RKO (cell line): Measurements from ENCODE around the gene SMIM14.

Experiments
- DNase-seq: peaks from one replicate; pipeline ENCODE4 v3.0.0-alpha.2; 2016; ENCODE audit warnings: low spot score

Gene SMIM14

DNA sequence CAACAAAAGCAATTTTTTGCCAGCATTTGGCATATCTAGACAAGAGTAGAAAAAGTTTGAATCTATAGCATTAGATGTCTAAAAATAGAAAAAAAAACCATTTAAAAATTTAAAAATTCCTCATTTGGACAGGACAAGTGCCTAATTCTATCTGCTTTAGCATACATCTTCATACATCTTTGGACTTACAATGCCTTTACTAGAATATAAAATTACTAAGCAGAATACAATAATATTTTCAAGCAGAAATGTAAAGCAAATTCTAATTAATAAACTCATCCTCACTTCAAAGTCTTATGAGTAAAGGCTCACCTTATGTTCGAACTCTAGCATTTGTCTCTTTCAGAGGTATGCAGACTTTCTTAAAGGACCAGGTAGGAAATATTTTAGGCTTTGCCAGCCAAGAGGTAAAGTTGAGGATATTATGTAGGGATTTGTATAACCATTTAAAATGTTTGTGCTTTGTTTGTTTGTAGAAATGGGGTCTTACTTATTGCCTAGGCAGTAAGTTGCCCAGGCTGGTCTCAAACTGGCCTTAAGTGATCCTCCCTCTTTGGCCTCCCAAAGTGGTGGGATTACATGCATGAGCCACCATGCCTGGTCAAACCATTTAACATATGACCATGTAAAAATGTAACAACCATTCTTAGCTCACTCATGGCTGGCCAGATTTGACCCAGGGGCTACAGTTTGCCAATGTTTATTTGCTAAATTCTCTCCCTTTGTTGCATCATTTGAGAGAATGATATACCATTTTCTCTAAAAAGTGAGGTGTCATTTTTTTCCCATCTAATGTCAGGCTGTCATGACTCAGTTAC, 140.5 kb downstream of the SMIM14 start:
- DNase-seq: no peak
